ENCODE measurements around the gene SOX10. TPM values are rescaled to one million over a fixed set of nuclear protein-coding genes. Genes with fewer than 3 reads are reported as not detected.

SOX10 gene
- total and polyA plus RNA-seq, 2 of the 13 experiments (the other 11 are each of a cell fraction or from before 2014, with no cell fraction given) = not detected

- no peaks in the 10 kb centered on the region; a peak in 1 of 5 replicates for H3K27me3 ChIP-seq (ENCODE audit: control insufficient read depth in 1 of 2, insufficient read depth in 2 of 2, low read length in 2 of 2)
- H3K9ac ChIP-seq (ENCODE audit: insufficient read depth, low read depth, low read length) = peak overlapping the region; percentile 84
- no peak overlapping the region for H2AFZ ChIP-seq (ENCODE audit: low read length)
- H3K79me2 ChIP-seq (ENCODE audit: insufficient read depth, low read length) = peaks cover 33% of the 10 kb centered on the region
- H3K36me3 ChIP-seq (replicated peaks in 1 of 2; ENCODE audit: control insufficient read depth in 1 of 2, insufficient read depth in 2 of 2, low read length in 2 of 2) = peaks cover 17 to 29% of the 10 kb centered on the region in 2 experiments
- H3K4me2 ChIP-seq (ENCODE audit: low read depth, low read length) = peak overlapping the region; percentile 97
- intact Hi-C loops (cut with micrococcal nuclease; ENCODE audit: unreplicated experiment) (no loop called here), in situ Hi-C loops (cut with HindIII; ENCODE audit: extremely low pct_ligation_motif_present, low pct_unique_long_range_greater_than_20kb) (no loop called here)
- TF ChIP-seq RBFOX2 (IDR thresholded peaks at IDR 0.05; ENCODE audit: low read depth, low read length) (no peak), PAX8 (CRISPR knock-in tag; IDR thresholded peaks at IDR 0.05; ENCODE audit: borderline replicate concordance) (no peak), HOXD1 (CRISPR knock-in tag; IDR thresholded peaks at IDR 0.05) (no peak), ZHX1 (CRISPR knock-in tag; IDR thresholded peaks at IDR 0.05; ENCODE audit: low read depth) (no peak), MAF1 (CRISPR knock-in tag; IDR thresholded peaks at IDR 0.05; ENCODE audit: borderline replicate concordance) (no peak), ZNF616 (CRISPR knock-in tag; IDR thresholded peaks at IDR 0.05; ENCODE audit: low read depth) (no peak), ZFP37 (CRISPR knock-in tag; IDR thresholded peaks at IDR 0.05; ENCODE audit: borderline replicate concordance) (no peak)
- TF ChIP-seq, protein P1, sequence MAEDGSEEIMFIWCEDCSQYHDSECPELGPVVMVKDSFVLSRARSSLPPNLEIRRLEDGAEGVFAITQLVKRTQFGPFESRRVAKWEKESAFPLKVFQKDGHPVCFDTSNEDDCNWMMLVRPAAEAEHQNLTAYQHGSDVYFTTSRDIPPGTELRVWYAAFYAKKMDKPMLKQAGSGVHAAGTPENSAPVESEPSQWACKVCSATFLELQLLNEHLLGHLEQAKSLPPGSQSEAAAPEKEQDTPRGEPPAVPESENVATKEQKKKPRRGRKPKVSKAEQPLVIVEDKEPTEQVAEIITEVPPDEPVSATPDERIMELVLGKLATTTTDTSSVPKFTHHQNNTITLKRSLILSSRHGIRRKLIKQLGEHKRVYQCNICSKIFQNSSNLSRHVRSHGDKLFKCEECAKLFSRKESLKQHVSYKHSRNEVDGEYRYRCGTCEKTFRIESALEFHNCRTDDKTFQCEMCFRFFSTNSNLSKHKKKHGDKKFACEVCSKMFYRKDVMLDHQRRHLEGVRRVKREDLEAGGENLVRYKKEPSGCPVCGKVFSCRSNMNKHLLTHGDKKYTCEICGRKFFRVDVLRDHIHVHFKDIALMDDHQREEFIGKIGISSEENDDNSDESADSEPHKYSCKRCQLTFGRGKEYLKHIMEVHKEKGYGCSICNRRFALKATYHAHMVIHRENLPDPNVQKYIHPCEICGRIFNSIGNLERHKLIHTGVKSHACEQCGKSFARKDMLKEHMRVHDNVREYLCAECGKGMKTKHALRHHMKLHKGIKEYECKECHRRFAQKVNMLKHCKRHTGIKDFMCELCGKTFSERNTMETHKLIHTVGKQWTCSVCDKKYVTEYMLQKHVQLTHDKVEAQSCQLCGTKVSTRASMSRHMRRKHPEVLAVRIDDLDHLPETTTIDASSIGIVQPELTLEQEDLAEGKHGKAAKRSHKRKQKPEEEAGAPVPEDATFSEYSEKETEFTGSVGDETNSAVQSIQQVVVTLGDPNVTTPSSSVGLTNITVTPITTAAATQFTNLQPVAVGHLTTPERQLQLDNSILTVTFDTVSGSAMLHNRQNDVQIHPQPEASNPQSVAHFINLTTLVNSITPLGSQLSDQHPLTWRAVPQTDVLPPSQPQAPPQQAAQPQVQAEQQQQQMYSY (CRISPR knock-in tag; IDR thresholded peaks at IDR 0.05) = no peak
- TF ChIP-seq, protein P2, sequence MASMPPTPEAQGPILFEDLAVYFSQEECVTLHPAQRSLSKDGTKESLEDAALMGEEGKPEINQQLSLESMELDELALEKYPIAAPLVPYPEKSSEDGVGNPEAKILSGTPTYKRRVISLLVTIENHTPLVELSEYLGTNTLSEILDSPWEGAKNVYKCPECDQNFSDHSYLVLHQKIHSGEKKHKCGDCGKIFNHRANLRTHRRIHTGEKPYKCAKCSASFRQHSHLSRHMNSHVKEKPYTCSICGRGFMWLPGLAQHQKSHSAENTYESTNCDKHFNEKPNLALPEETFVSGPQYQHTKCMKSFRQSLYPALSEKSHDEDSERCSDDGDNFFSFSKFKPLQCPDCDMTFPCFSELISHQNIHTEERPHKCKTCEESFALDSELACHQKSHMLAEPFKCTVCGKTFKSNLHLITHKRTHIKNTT (CRISPR knock-in tag; IDR thresholded peaks at IDR 0.05) = no peak
- TF ChIP-seq, protein P3, sequence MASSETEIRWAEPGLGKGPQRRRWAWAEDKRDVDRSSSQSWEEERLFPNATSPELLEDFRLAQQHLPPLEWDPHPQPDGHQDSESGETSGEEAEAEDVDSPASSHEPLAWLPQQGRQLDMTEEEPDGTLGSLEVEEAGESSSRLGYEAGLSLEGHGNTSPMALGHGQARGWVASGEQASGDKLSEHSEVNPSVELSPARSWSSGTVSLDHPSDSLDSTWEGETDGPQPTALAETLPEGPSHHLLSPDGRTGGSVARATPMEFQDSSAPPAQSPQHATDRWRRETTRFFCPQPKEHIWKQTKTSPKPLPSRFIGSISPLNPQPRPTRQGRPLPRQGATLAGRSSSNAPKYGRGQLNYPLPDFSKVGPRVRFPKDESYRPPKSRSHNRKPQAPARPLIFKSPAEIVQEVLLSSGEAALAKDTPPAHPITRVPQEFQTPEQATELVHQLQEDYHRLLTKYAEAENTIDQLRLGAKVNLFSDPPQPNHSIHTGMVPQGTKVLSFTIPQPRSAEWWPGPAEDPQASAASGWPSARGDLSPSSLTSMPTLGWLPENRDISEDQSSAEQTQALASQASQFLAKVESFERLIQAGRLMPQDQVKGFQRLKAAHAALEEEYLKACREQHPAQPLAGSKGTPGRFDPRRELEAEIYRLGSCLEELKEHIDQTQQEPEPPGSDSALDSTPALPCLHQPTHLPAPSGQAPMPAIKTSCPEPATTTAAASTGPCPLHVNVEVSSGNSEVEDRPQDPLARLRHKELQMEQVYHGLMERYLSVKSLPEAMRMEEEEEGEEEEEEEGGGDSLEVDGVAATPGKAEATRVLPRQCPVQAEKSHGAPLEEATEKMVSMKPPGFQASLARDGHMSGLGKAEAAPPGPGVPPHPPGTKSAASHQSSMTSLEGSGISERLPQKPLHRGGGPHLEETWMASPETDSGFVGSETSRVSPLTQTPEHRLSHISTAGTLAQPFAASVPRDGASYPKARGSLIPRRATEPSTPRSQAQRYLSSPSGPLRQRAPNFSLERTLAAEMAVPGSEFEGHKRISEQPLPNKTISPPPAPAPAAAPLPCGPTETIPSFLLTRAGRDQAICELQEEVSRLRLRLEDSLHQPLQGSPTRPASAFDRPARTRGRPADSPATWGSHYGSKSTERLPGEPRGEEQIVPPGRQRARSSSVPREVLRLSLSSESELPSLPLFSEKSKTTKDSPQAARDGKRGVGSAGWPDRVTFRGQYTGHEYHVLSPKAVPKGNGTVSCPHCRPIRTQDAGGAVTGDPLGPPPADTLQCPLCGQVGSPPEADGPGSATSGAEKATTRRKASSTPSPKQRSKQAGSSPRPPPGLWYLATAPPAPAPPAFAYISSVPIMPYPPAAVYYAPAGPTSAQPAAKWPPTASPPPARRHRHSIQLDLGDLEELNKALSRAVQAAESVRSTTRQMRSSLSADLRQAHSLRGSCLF (CRISPR knock-in tag; IDR thresholded peaks at IDR 0.05; ENCODE audit: borderline replicate concordance) = no peak
- peaks cover 53% of the 10 kb centered on the region for H3K4me1 ChIP-seq (ENCODE audit: insufficient read depth, low read length)
- FAIRE-seq (no peak), ATAC-seq (no peak), DNase-seq (ENCODE audit: low spot score) (no peak)
- H3K27ac ChIP-seq (ENCODE audit: extremely low read length, insufficient read depth, low read length) = peak overlapping the region; percentile 49
- H4K20me1 ChIP-seq (ENCODE audit: insufficient read depth, low read length) = no peaks in the 10 kb centered on the region
- no peaks in the 10 kb centered on the region for H3K9me3 ChIP-seq (ENCODE audit: low read length)
- POLR2A ChIA-PET = interaction anchor here (0.6 to 3.5 kb wide), 9 partner anchors 8 to 150 kb away, joined by 3 to 19 read pairs (median 5); partner anchors contain the start of genes ANKRD54 and GCAT
- CTCF ChIA-PET (ENCODE audit: low intra/inter-chr PET ratio, low total read pairs) = no interaction called here
- peak overlapping the region; percentile 75 to 98 (median 91) for H3K4me3 ChIP-seq (replicated peaks in 1 of 3; ENCODE audit: insufficient read depth in 1 of 3, low read depth in 2 of 3, low read length in 3 of 3)
- WGBS (ENCODE audit: low lambda C conversion rate) = 13% methylated on average over 4 of the region's 4 CpGs
- no TSS peak for BruUV-seq (replicated peaks)
Measured at GRCh38 chr22:37954686-37955085, 29.7 kb downstream of the SOX10 start.

All from HepG2 (cell line).